NCI-H1105 (cell line): ENCODE data around the gene ESYT1.

Source experiments
- DNase-seq: peaks from one replicate; lab custom pipeline; 2025; lab: John Stamatoyannopoulos, UW

ESYT1 gene

GRCh38 chr12:56127888-56128669, at the start of gene ESYT1:
Gene ESYT1, plus strand, starts transcription at chr12:56128267. Its CDS starts 53 bp downstream, at chr12:56128320.
- DNase-seq = peak; percentile 96

GRCh38 chr12:56078427-56078826, 49.6 kb upstream of the ESYT1 start:
- no peak for DNase-seq

GRCh38 chr12:56078931-56079722, 48.9 kb upstream of the ESYT1 start:
- peak; percentile 17 for DNase-seq

GRCh38 chr12:56079723-56080555, 48.1 kb upstream of the ESYT1 start, which contains the start of gene ERBB3:
Gene ERBB3, plus strand, starts transcription at chr12:56080165. Its CDS starts 136 bp downstream, at chr12:56080301.
- no peak for DNase-seq

- no peak for DNase-seq
These were observed 47.4 kb upstream of the ESYT1 start for GRCh38 chr12:56080556-56081138.

GRCh38 chr12:56081393-56082347, 46.4 kb upstream of the ESYT1 start:
- DNase-seq = no peak

GRCh38 chr12:56082382-56082781, 45.7 kb upstream of the ESYT1 start:
- no peak for DNase-seq

- DNase-seq = no peak
These were observed 45.1 kb upstream of the ESYT1 start for GRCh38 chr12:56082967-56083366.

- no peak for DNase-seq
These were observed 43.0 kb upstream of the ESYT1 start for GRCh38 chr12:56084958-56085543.

- no peak for DNase-seq
These were observed 42.0 kb upstream of the ESYT1 start for GRCh38 chr12:56086096-56086495.

- DNase-seq = no peak
These were observed 41.5 kb upstream of the ESYT1 start for GRCh38 chr12:56086608-56087007.

- DNase-seq = no peak
These were observed 40.8 kb upstream of the ESYT1 start for GRCh38 chr12:56087220-56087619.

GRCh38 chr12:56097738-56098137, 30.3 kb upstream of the ESYT1 start:
- DNase-seq = no peak

- DNase-seq = no peak
These were observed 29.5 kb upstream of the ESYT1 start for GRCh38 chr12:56098592-56098991.

- DNase-seq = no peak
These were observed 28.3 kb upstream of the ESYT1 start for GRCh38 chr12:56099787-56100186.

GRCh38 chr12:56101045-56101444, 27.0 kb upstream of the ESYT1 start:
- DNase-seq = no peak

- no peak for DNase-seq
These were observed 25.4 kb upstream of the ESYT1 start for GRCh38 chr12:56102683-56103065.

- no peak for DNase-seq
These were observed 24.9 kb upstream of the ESYT1 start for GRCh38 chr12:56103066-56103711.

GRCh38 chr12:56103823-56104108, 24.3 kb upstream of the ESYT1 start:
- no peak for DNase-seq
